Measurements from ENCODE around the gene GAS7. TPM values are rescaled to one million over a fixed set of nuclear protein-coding genes. Genes with fewer than 3 reads are reported as not detected.

GAS7 gene
- polyA plus RNA-seq, 1 donor (not counting 4 experiments of a cell fraction or from before 2014, with no cell fraction given): 0.10 TPM

GRCh38 chr17:10144456-10144855, 54.0 kb downstream of the GAS7 start:
- H3K27me3 ChIP-seq (ENCODE audit: control insufficient read depth, extremely low read depth, insufficient read depth, low read length): peaks cover 12% of the 10 kb centered on the region
- H3K9ac ChIP-seq (ENCODE audit: control insufficient read depth, extremely low read depth, insufficient read depth, low read length): no peak overlapping the region
- no peaks in the 10 kb centered on the region for H3K9me3 ChIP-seq (ENCODE audit: control insufficient read depth, low read depth, low read length)
- H3K36me3 ChIP-seq (ENCODE audit: control insufficient read depth in 2 of 2, extremely low read depth in 1 of 2, insufficient read depth in 2 of 2, low read length in 2 of 2): no peaks in the 10 kb centered on the region
- no peaks in the 10 kb centered on the region for H4K20me1 ChIP-seq (ENCODE audit: control insufficient read depth, extremely low read depth, insufficient read depth, low read length)
- FAIRE-seq: no peak
- H3K79me2 ChIP-seq (ENCODE audit: control insufficient read depth, insufficient read depth, low read length): no peaks in the 10 kb centered on the region
- dilution Hi-C loops (cut with MboI; ENCODE audit: extremely low pct_ligation_motif_present, low sequenced_read_pairs): no loop called here
- no peak for DNase-seq (ENCODE audit: low read depth, low spot score)
- H3K4me3 ChIP-seq (ENCODE audit: control insufficient read depth in 2 of 3, extremely low read depth in 1 of 3, insufficient read depth in 2 of 3, low read depth in 1 of 3, low read length in 3 of 3): no peak overlapping the region
- no peaks in the 10 kb centered on the region for H3K9me1 ChIP-seq (ENCODE audit: control insufficient read depth, extremely low read depth, insufficient read depth, low read length)
- no peak overlapping the region for H2AFZ ChIP-seq (ENCODE audit: control insufficient read depth, low read length)
- no peak for TF ChIP-seq EZH2 (IDR thresholded peaks at IDR 0.05; ENCODE audit: low read length)
- no peak for TF ChIP-seq CTCF (optimal IDR thresholded peaks at IDR 0.05 in 1 of 3, IDR thresholded peaks at IDR 0.05 in 1 of 3, conservative IDR thresholded peaks at IDR 0.05 in 1 of 3; ENCODE audit: extremely low read depth in 1 of 3, insufficient read depth in 2 of 3, low read length in 3 of 3)
- H3K4me2 ChIP-seq (ENCODE audit: control insufficient read depth, extremely low read depth, insufficient read depth, low read depth, low read length): no peak overlapping the region
- no peak overlapping the region for H3K27ac ChIP-seq (ENCODE audit: control insufficient read depth, insufficient read depth, low read length)
- no peaks in the 10 kb centered on the region for H3K4me1 ChIP-seq (ENCODE audit: control insufficient read depth, extremely low read depth, insufficient read depth, low read length)

GRCh38 chr17:10141436-10141835, 57.0 kb downstream of the GAS7 start:
- Histone ChIP-seq H3K4me3 (ENCODE audit: control insufficient read depth in 2 of 3, extremely low read depth in 1 of 3, insufficient read depth in 2 of 3, low read depth in 1 of 3, low read length in 3 of 3) (no peak overlapping the region), H3K4me1 (ENCODE audit: control insufficient read depth, extremely low read depth, insufficient read depth, low read length) (no peaks in the 10 kb centered on the region), H3K36me3 (ENCODE audit: control insufficient read depth in 2 of 2, extremely low read depth in 1 of 2, insufficient read depth in 2 of 2, low read length in 2 of 2) (no peaks in the 10 kb centered on the region), H3K27me3 (ENCODE audit: control insufficient read depth, extremely low read depth, insufficient read depth, low read length) (peaks cover 6% of the 10 kb centered on the region), H3K9ac (ENCODE audit: control insufficient read depth, extremely low read depth, insufficient read depth, low read length) (no peak overlapping the region), H3K4me2 (ENCODE audit: control insufficient read depth, extremely low read depth, insufficient read depth, low read depth, low read length) (no peak overlapping the region), H3K27ac (ENCODE audit: control insufficient read depth, insufficient read depth, low read length) (no peak overlapping the region), H3K9me1 (ENCODE audit: control insufficient read depth, extremely low read depth, insufficient read depth, low read length) (no peaks in the 10 kb centered on the region), H3K9me3 (ENCODE audit: control insufficient read depth, low read depth, low read length) (no peaks in the 10 kb centered on the region), H2AFZ (ENCODE audit: control insufficient read depth, low read length) (no peak overlapping the region), H4K20me1 (ENCODE audit: control insufficient read depth, extremely low read depth, insufficient read depth, low read length) (no peaks in the 10 kb centered on the region), H3K79me2 (ENCODE audit: control insufficient read depth, insufficient read depth, low read length) (no peaks in the 10 kb centered on the region)
- TF ChIP-seq EZH2 (IDR thresholded peaks at IDR 0.05; ENCODE audit: low read length): no peak
- no peak for TF ChIP-seq CTCF (optimal IDR thresholded peaks at IDR 0.05 in 1 of 3, IDR thresholded peaks at IDR 0.05 in 1 of 3, conservative IDR thresholded peaks at IDR 0.05 in 1 of 3; ENCODE audit: extremely low read depth in 1 of 3, insufficient read depth in 2 of 3, low read length in 3 of 3)
- dilution Hi-C loops (cut with MboI; ENCODE audit: extremely low pct_ligation_motif_present, low sequenced_read_pairs): no loop called here
- FAIRE-seq (no peak), DNase-seq (ENCODE audit: low read depth, low spot score) (no peak)

Measured in keratinocyte (primary cell).